Fibroblast of gingiva (primary cell): ENCODE measurements around the gene SMPD1.
A peak's percentile ranks its signal among the peaks of the same experiment; 100 is the strongest.

Experiments used
- DNase-seq: peaks from one replicate; pipeline ENCODE4 v3.0.0-alpha.2; 2011; ENCODE audit warnings: low read depth

Gene SMPD1

GRCh38 chr11:6389905-6390717 lies at the start of gene SMPD1:
TSS of gene SMPD1 (plus strand) at chr11:6390474. CDS start at chr11:6390599, 125 bp downstream.
- peak; percentile 86 for DNase-seq

- no peak for DNase-seq
These were observed 44.9 kb upstream of the SMPD1 start for GRCh38 chr11:6345366-6345765.

- DNase-seq = no peak
These were observed 40.2 kb upstream of the SMPD1 start for GRCh38 chr11:6350043-6350442.

- DNase-seq = no peak
These were observed 39.8 kb upstream of the SMPD1 start for GRCh38 chr11:6350486-6350885.

- DNase-seq = no peak
These were observed 38.4 kb upstream of the SMPD1 start for GRCh38 chr11:6351782-6352382.

- peak; percentile 15 for DNase-seq
These were observed 36.8 kb upstream of the SMPD1 start for GRCh38 chr11:6353367-6353987.

GRCh38 chr11:6354651-6355485 lies 35.4 kb upstream of the SMPD1 start:
- peak; percentile 11 for DNase-seq

GRCh38 chr11:6356503-6357055 lies 33.7 kb upstream of the SMPD1 start:
- no peak for DNase-seq

- DNase-seq = peak; percentile 69
These were observed 33.1 kb upstream of the SMPD1 start for GRCh38 chr11:6357222-6357621.

- DNase-seq = no peak
These were observed 30.1 kb upstream of the SMPD1 start for GRCh38 chr11:6360183-6360582.

GRCh38 chr11:6362185-6362872 lies 27.9 kb upstream of the SMPD1 start:
- DNase-seq = no peak

- peak; percentile 72 for DNase-seq
These were observed 27.2 kb upstream of the SMPD1 start for GRCh38 chr11:6362873-6363678.

- DNase-seq = no peak
These were observed 24.6 kb upstream of the SMPD1 start for GRCh38 chr11:6365659-6366058.

GRCh38 chr11:6371825-6372224 lies 18.4 kb upstream of the SMPD1 start:
- DNase-seq = no peak

- DNase-seq = no peak
These were observed 12.2 kb upstream of the SMPD1 start for GRCh38 chr11:6377902-6378639.

GRCh38 chr11:6378640-6378989 lies 11.7 kb upstream of the SMPD1 start:
- DNase-seq = no peak

GRCh38 chr11:6385046-6385777 lies 5.1 kb upstream of the SMPD1 start:
- no peak for DNase-seq

GRCh38 chr11:6387811-6388599 lies 2.3 kb upstream of the SMPD1 start:
- DNase-seq = peak; percentile 68
